Dermis blood vessel endothelial cell (primary cell): ENCODE measurements around the gene ZC3H7A. TPM values are rescaled to one million over a fixed set of nuclear protein-coding genes. Genes with fewer than 3 reads are reported as not detected.
"Not testable (repeated sequence)": the region's sequence is repeated elsewhere in the genome, so short reads cannot be mapped to it uniquely, and the experiment has no call there.

Experiments used
- DNase-seq: peaks from one replicate; pipeline ENCODE4 v3.0.0; 2010
- total RNA-seq: library from RNA; depleted of rRNA; stranded (reverse); fragments of >200 nt; gene quantifications from 2 replicates; pipeline ENCODE4 v1.2.3, GENCODE V29; 2014

The ZC3H7A gene
- 43.4 and 107 TPM in 2 replicates for total RNA-seq

DNA sequence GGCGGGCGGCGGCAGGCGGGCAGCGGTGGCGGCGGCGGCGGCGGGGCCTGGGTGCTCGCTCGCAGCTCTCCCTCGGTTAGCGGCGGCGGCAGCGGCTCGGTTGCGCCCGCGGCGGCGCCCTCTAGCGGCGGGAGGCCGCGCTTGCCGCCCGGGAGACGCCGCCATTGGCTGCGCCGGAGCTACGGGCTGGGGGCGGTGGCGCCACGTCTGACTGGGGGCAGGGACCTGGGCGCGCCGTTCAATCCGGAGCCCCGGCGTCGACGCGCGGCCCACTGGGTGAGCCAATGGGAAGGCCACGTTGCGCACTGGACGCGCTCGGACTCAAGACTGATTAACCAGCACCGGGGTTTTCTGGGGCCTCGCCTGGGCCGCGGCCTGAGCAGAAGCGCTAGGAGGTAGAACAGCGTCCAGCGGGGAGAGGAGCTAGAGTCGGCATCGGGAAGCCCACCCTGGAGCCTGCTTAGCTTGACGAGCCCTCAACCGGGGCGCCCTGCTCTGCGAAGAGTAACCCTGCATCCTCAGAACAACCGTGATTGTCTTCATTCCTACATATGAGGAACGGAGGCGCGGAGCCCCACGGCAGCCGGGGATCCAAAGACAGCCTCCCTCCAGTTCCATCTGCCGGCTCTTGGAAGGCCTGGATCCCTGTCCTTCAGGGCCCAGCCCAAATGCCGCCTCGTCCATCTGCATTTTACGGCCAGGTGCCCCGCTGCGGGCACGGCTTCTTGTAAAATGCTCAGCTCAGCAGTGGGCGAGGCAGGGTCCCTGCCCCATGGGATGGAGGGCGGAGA lies at the start of gene ZC3H7A:
Gene ZC3H7A, minus strand, starts transcription at position 93 of the 791 bp plus-strand sequence. CDS start 14,904 bp downstream, outside the sequence.
- DNase-seq: peak; percentile 99

DNA sequence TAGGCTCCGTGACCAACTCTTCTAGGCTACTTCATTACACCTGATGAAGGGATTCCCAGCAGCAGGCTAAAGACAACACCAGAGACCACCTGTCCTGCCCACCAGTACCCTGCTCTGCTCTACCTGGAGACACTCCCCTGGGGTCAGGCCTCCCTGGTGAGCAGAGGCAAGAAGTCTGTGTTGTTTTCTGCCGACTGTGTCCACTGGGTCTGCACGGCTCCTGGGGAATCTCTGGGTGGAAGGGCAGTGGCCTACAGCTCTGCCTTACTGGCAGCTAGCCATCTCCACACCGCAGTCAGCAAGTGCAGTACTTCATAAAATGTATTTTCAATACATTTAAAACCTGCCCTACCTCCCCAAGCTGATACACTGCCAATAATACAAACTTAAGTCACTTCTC lies 47.4 kb upstream of the ZC3H7A start:
- DNase-seq: no peak

DNA sequence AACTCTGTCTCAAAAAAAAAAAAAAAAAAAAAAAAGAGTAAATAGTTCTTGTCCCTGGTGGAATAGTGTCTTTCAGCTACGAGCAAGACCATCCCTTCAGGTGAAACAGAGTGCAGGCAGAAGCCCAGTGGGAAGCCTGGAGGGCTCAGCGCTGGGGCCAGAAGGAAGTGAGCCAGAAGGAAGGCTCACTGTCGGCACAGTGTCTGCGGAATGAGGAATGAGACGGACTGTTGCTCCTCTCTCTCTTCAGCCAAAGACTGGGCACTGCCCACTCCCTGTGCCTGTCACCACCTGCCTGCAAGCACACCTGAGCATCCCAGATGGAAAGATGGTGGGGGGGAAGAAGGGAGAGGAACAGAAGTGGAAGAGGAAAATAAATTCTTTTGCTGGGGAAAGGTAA lies 46.8 kb upstream of the ZC3H7A start:
- DNase-seq: no peak

GRCh38 chr16:11843206-11843605 lies 46.1 kb upstream of the ZC3H7A start:
- DNase-seq: no peak

GRCh38 chr16:11841026-11841425 lies 44.0 kb upstream of the ZC3H7A start:
- no peak for DNase-seq

- DNase-seq: peak; percentile 38
Observed at GRCh38 chr16:11836650-11837244, 39.7 kb upstream of the ZC3H7A start.

DNA sequence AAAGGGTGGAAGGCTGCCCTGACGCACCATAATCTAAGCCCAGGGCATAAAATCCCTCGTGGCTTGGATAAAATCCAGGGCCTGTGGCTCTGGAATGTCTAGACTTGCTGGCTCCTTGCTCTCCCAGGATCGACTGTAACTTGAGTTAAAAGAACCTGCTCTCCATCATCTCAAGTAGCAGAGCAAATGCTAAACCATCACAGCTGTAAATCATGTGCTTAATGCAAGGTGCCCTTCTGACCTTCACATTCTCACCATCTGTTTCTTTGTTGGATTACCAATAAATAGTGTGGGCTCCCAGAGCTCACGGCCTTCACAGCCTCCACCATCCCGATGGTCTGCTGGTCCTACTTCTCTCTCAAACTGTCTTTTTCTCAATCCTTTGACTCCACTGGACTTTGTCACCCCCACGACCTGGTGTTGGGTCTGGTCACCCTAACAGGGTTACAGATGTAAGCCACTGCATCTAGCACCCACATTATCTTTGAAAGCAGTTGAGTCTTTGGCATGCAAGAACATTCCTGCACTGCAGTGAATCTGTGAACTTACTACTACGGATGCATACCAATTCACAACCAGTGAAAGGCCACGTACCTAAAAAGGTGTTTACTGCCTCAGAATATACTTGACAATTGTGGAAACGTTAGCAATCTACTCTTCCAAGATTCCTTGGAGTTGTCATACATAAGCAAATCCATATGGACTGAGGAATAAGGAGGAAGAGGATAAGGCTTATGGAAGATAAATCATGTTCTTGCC lies 39.0 kb upstream of the ZC3H7A start:
- DNase-seq: no peak

GRCh38 chr16:11835309-11835708 lies 38.3 kb upstream of the ZC3H7A start:
- DNase-seq: no peak

DNA sequence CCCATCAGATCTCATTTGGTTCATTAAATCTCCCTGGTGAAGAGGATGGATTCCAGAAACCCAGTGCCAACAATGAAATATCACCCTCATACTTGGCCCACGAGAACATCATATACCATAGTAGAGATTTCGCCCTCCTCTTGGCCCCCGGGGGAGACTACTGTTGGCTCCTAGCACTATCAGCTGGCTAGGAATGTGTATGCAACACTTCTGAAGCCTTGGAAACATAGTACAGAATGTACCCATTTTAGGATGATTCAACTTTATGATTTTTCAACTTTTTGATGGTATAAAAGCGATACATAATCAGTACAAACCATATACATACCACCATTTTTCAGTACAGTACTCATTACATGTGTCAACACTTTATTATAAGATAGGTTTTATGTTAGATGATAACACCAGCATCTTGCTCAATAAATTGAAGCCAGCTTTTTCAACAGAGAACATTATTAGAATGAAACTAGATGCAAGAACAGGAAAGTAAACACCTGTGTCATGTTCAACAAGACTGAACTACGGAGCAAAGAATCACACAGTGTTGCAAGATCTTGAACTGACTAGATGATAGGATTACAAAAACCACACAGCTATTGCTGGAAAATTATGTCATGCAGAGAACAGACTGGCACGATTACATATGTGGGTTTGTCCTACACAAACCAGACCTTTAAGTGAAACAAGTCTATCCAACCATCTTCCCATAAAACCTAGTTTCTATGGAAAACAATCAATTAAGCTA lies 37.1 kb upstream of the ZC3H7A start:
- DNase-seq: no peak

GRCh38 chr16:11828696-11829095 lies 31.6 kb upstream of the ZC3H7A start:
- no peak for DNase-seq

GRCh38 chr16:11825520-11826165 lies 28.6 kb upstream of the ZC3H7A start:
- DNase-seq: not testable (repeated sequence)

GRCh38 chr16:11824362-11824761 lies 27.3 kb upstream of the ZC3H7A start:
- DNase-seq: no peak

DNA sequence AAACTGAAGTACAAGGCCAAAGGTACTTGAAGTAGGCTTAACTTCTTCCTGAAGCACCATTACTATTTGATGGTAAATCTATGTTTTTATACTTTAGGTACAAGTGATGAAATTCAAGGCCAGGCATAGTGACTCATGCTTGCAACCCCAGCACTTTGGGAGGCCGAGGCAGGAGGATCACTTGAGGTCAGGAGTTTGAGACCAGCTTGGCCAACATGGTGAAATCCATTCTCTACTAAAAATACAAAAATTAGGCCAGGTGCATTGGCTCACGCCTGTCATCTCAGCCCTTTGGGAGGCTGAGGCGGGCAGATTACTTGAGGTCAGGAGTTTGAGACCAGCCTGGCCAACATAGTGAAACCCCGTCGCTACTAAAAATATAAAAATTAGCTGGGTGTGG lies 26.6 kb upstream of the ZC3H7A start:
- DNase-seq: not testable (repeated sequence)

DNA sequence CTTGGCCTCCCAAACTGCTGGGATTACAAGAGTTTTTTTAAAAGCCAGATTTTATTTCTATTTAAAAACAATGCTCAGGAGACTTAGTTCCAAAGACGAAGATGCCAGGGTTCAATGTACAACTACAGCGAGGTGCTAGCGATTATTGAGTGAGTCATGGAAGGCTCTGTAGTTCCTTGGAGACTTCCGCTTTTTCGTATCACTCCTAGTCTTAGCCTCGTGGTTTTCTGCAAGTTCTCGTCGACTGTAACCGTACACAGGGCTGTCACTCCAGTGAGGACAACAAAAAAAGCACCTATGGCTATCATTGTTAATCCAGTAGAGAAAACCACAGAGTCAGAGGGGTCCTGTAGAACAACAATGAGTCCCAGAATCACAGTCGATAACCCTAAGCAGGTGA lies 22.7 kb upstream of the ZC3H7A start:
- DNase-seq: no peak

DNA sequence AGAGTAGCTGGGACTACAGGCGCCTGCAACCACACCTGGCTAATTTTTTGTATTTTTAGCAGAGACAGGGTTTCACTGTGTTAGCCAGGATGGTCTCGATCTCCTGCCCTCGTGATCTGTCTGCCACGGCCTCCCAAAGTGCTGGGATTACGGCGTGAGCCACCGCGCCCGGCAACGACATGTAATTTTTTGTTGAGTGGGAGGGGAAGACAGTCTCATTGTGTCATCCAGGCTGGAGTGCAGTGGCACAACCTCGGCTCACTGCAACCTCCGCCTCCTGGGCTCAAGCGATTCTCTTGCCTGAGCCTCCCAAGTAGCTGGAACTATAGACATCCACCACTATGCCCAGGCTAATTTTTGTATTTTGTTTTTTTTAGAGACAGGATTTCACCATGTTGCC lies 21.9 kb upstream of the ZC3H7A start:
- not testable (repeated sequence) for DNase-seq

DNA sequence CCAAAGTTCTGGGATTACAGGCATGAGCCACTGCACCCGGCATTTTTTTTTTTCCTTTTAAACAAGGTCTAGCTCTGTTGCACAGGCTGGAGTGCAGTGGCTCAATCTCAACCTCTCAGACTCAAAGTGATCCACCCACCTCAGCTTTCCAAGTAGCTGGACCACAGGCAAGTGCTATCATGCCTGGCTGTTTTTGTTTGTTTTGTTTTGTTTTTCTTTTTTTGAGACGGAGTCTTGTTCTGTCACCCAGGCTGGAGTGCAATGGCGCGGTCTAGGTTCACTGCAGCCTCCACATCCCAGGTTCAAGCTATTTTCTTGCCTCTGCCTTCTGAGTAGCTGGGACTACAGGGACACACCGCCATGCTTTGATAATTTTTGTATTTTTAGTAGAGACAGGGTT lies 19.1 kb upstream of the ZC3H7A start:
- DNase-seq: no peak

GRCh38 chr16:11814800-11815199 lies 17.7 kb upstream of the ZC3H7A start:
- DNase-seq: not testable (repeated sequence)

DNA sequence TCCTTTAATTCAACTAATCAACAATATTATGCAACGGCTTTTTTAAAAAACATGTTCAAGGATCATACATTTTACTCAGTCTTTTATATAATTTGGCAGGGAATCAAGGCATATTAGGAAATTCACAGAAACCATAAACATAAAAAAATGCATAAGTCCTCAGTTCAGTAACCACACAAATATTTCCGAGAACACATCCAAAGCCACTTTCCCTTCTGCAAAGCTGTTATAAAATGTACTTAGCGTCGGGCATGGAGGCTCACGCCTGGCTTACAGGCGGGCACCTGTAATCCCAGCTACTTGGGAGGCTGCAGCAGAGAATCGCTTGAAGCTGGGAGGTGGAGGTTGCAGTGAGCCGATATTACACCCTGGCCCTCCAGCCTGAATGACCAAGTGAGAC lies 9.7 kb upstream of the ZC3H7A start:
- no peak for DNase-seq

DNA sequence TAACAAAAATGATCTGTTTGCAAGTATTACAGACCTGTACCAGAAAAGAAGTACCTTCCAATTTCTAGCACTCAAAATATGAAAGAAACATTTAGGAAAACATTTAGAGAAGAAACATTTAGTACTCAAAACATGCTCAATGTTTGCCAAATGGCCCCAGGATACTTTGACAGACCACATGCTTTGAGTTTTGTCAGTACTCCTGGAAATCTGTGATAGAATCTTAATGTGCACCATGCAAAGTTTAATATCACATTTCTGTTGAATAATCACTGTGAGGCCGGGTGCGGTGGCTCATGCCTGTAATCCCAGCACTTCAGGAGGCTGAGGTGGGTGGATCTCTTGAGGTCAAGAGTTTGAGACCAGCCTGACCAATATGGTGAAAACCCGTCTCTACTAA lies 8.5 kb upstream of the ZC3H7A start:
- DNase-seq: no peak

GRCh38 chr16:11801481-11802021 lies 4.5 kb upstream of the ZC3H7A start:
- no peak for DNase-seq

GRCh38 chr16:11800382-11800718 lies 3.3 kb upstream of the ZC3H7A start:
- DNase-seq: no peak
